CD8-positive, alpha-beta memory T cell (primary cell): ENCODE measurements around the gene RNF180. TPM values are rescaled to one million over a fixed set of nuclear protein-coding genes. Genes with fewer than 3 reads are reported as not detected.
"Not testable (repeated sequence)": the region's sequence is repeated elsewhere in the genome, so short reads cannot be mapped to it uniquely, and the experiment has no call there.

ENCODE experiments used
- CTCF ChIA-PET: fragments of 350-600 bp; sonication (Branson Sonifier 250); formaldehyde crosslinking; loops from one replicate; lab custom pipeline; 2021; ENCODE audit warnings: antibody characterized with exemption; lab: Charles Lee
- POLR2A ChIA-PET: fragments of 350-600 bp; sonication (Branson Sonifier 250); formaldehyde crosslinking; loops from one replicate; lab custom pipeline; 2021; ENCODE audit warnings: antibody characterized with exemption; lab: Charles Lee
- DNase-seq, 5 donors: peaks; one replicate each; pipeline versions ENCODE4 v3.0.0 to v3.0.0-alpha.2; 2020 to 2022; ENCODE audit warnings: mixed read lengths in 1 of 5
- H3K27ac ChIP-seq: one replicate; pipeline ENCODE4 v1.7.0; 2013; ENCODE audit warnings: low read depth, mild to moderate bottlenecking, low read length, moderate library complexity
- H3K27me3 ChIP-seq: 2 replicates; pipeline ENCODE4 v1.7.0; 2013; ENCODE audit warnings: low read length, mild to moderate bottlenecking; ENCODE audit not compliant: insufficient read depth, poor library complexity, severe bottlenecking
- H3K36me3 ChIP-seq: 2 replicates; pipeline ENCODE4 v1.7.0; 2013; ENCODE audit warnings: mild to moderate bottlenecking, low read length, moderate library complexity; ENCODE audit not compliant: insufficient read depth
- H3K4me1 ChIP-seq: 2 replicates; pipeline ENCODE4 v1.7.0; 2013; ENCODE audit warnings: mild to moderate bottlenecking, low read length, moderate library complexity; ENCODE audit not compliant: insufficient read depth
- H3K4me3 ChIP-seq: 2 replicates; pipeline ENCODE4 v1.7.0; 2013; ENCODE audit warnings: mild to moderate bottlenecking, low read length
- H3K9me3 ChIP-seq: 2 replicates; pipeline ENCODE4 v1.7.0; 2013; ENCODE audit warnings: mild to moderate bottlenecking, low read length
- H3K27ac Mint-ChIP-seq, 8 donors: one replicate each; pipeline ENCODE4 v1.8.0; 2020 to 2021; ENCODE audit warnings: mixed read lengths in 8 of 8, mild to moderate bottlenecking in 6 of 8, inconsistent platforms in 3 of 8, moderate library complexity in 3 of 8
- H3K27me3 Mint-ChIP-seq, 2 donors: one replicate each; pipeline ENCODE4 v1.8.0; 2020 to 2021; ENCODE audit warnings: mixed read lengths in 2 of 2, mild to moderate bottlenecking in 1 of 2, moderate library complexity in 1 of 2
- H3K36me3 Mint-ChIP-seq, 3 donors: one replicate each; pipeline ENCODE4 v1.8.0; 2020 to 2021; ENCODE audit warnings: mixed read lengths in 3 of 3, inconsistent platforms in 1 of 3, mild to moderate bottlenecking in 1 of 3
- H3K4me1 Mint-ChIP-seq, 3 donors: one replicate each; pipeline ENCODE4 v1.8.0; 2020 to 2021; ENCODE audit warnings: mixed read lengths in 3 of 3, inconsistent platforms in 1 of 3, mild to moderate bottlenecking in 1 of 3
- H3K4me3 Mint-ChIP-seq, 7 donors: one replicate each; pipeline ENCODE4 v1.8.0; 2020 to 2021; ENCODE audit warnings: mixed read lengths in 7 of 7, mild to moderate bottlenecking in 6 of 7, moderate library complexity in 4 of 7, inconsistent platforms in 2 of 7
- H3K9me3 Mint-ChIP-seq, 5 donors: one replicate each; pipeline ENCODE4 v1.8.0; 2020 to 2022; ENCODE audit warnings: mixed read lengths in 5 of 5, mild to moderate bottlenecking in 3 of 5, moderate library complexity in 2 of 5, inconsistent platforms in 1 of 5
- polyA plus RNA-seq: library from polyadenylated mRNA; unstranded; fragments of 300-500 nt; fragmentation: Illumina TruSeq; gene quantifications from one replicate; pipeline ENCODE4 v1.2.3, GENCODE V29; 2021
- total RNA-seq, 2 experiments: library from RNA; stranded (reverse); gene quantifications; one replicate each; pipeline ENCODE4 v1.2.3, GENCODE V29; 2021

RNF180 gene
- total and polyA plus RNA-seq, 3 experiments from 2014 or later: not detected

DNA sequence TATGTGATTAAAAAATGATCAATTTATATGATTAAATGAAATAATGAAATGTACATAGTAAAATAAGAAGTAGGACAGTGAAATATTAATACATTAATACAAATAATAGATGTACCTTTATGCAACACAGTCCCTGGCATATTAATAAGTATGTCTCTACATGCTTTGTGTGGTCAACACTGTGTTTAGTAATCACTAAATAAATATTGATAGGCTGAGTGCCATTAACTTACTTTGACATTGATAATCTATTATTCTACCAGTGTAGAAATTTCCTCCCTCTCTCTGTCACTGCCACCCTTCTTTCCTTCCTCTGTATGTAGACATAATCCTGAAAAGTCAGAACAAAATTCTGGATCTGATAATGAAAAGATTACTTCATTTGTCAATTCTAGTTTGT lies 43.7 kb downstream of the RNF180 start:
- no peaks in the 10 kb centered on the region for H3K27me3 Mint-ChIP-seq
- H3K36me3 Mint-ChIP-seq: no peaks in the 10 kb centered on the region
- Histone ChIP-seq H3K27ac (no peak overlapping the region), H3K4me3 (no peak overlapping the region), H3K27me3 (no peaks in the 10 kb centered on the region), H3K4me1 (no peaks in the 10 kb centered on the region), H3K9me3 (no peaks in the 10 kb centered on the region), H3K36me3 (no peaks in the 10 kb centered on the region)
- H3K9me3 Mint-ChIP-seq: no peaks in the 10 kb centered on the region
- no peak overlapping the region for H3K4me3 Mint-ChIP-seq
- POLR2A ChIA-PET: no interaction called here
- no peaks in the 10 kb centered on the region for H3K4me1 Mint-ChIP-seq
- no peak for DNase-seq
- CTCF ChIA-PET: no interaction called here
- no peak overlapping the region for H3K27ac Mint-ChIP-seq

DNA sequence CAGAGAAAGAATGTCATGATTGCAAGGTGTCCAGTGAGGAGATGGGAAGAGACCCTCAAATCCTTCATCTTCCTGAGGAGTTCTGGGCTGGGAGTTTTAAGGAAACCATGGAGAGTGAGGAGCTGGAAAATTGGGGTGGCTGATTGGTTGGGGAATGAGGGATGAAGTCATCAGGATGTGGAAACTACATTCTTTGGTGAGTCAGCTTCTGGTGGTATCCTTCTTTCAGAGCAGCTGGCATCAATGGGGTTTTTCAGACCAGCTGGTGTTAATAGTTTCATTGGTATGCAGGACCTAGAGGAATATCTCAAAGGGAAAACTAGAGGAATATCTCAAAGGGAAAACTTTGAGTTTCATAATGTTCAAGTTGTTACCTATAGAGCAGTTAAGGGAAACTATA lies 45.2 kb downstream of the RNF180 start:
- H3K4me3 Mint-ChIP-seq: no peak overlapping the region
- H3K4me1 ChIP-seq: no peaks in the 10 kb centered on the region
- no peaks in the 10 kb centered on the region for H3K27me3 ChIP-seq
- H3K4me1 Mint-ChIP-seq: no peaks in the 10 kb centered on the region
- H3K4me3 ChIP-seq: no peak overlapping the region
- CTCF ChIA-PET: no interaction called here
- H3K27ac ChIP-seq: no peak overlapping the region
- no peak for DNase-seq
- H3K27me3 Mint-ChIP-seq: no peaks in the 10 kb centered on the region
- no peak overlapping the region for H3K27ac Mint-ChIP-seq
- H3K36me3 ChIP-seq: no peaks in the 10 kb centered on the region
- POLR2A ChIA-PET: no interaction called here
- H3K9me3 ChIP-seq: no peaks in the 10 kb centered on the region
- no peaks in the 10 kb centered on the region for H3K36me3 Mint-ChIP-seq
- no peaks in the 10 kb centered on the region for H3K9me3 Mint-ChIP-seq

DNA sequence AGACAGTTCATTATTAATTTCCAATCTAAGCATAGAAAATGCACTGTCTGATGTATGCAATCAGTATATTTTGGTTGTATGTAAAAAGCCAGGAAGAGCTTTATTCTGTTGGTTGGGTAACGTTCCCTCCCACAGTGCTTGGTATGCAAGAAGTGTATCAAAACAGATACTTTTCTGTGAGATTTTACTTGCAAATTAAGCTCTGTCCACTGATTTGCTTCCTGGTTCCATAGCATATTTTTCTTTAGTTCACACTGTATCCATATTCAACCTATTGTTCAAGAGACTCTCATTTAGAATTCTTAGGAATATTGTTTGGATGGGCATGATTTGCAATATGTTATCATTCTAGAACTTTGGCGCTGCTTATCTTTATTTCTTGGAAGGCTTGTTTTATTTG lies 47.4 kb downstream of the RNF180 start:
- Mint-ChIP-seq H3K27ac (no peak overlapping the region), H3K36me3 (no peaks in the 10 kb centered on the region), H3K4me3 (no peak overlapping the region), H3K9me3 (no peaks in the 10 kb centered on the region), H3K4me1 (no peaks in the 10 kb centered on the region), H3K27me3 (no peaks in the 10 kb centered on the region)
- Histone ChIP-seq H3K27ac (no peak overlapping the region), H3K4me3 (no peak overlapping the region), H3K9me3 (no peaks in the 10 kb centered on the region), H3K36me3 (no peaks in the 10 kb centered on the region), H3K4me1 (no peaks in the 10 kb centered on the region), H3K27me3 (no peaks in the 10 kb centered on the region)
- POLR2A ChIA-PET: no interaction called here
- CTCF ChIA-PET: no interaction called here
- no peak for DNase-seq

GRCh38 chr5:64213531-64213930 lies 47.9 kb downstream of the RNF180 start:
- POLR2A ChIA-PET: no interaction called here
- H3K9me3 Mint-ChIP-seq: no peaks in the 10 kb centered on the region
- H3K27me3 ChIP-seq: no peaks in the 10 kb centered on the region

DNA sequence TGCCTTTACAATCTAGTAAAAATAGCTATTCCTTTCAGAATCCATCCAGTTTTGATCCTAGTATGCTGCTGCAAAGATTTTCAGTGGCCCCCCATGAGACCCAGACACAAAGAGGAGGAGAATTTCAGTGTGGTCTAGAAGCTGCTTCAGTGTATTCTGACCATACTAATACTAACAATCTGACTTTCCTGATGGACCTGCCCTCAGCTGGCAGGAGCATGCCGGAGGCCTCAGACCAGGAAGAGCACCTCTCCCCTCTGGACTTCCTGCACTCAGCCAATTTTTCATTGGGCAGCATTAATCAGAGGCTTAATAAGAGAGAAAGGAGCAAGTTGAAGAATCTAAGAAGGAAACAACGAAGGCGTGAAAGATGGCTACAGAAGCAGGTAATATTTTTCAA lies 48.5 kb downstream of the RNF180 start:
- Mint-ChIP-seq H3K27me3 (no peaks in the 10 kb centered on the region), H3K4me1 (no peaks in the 10 kb centered on the region), H3K4me3 (no peak overlapping the region), H3K9me3 (peaks cover 0 to 4% (median 0%) of the 10 kb centered on the region in 5 donors), H3K27ac (no peak overlapping the region), H3K36me3 (no peaks in the 10 kb centered on the region)
- H3K27me3 ChIP-seq: no peaks in the 10 kb centered on the region
- no peak overlapping the region for H3K4me3 ChIP-seq
- POLR2A ChIA-PET: no interaction called here
- CTCF ChIA-PET: no interaction called here
- no peak overlapping the region for H3K27ac ChIP-seq
- H3K4me1 ChIP-seq: no peaks in the 10 kb centered on the region
- H3K36me3 ChIP-seq: no peaks in the 10 kb centered on the region
- H3K9me3 ChIP-seq: no peaks in the 10 kb centered on the region
- no peak for DNase-seq

More at GRCh38 chr5:64213531-64213930, 47.9 kb downstream of the RNF180 start:
- H3K4me3 Mint-ChIP-seq: no peak overlapping the region
- Histone ChIP-seq H3K4me1 (no peaks in the 10 kb centered on the region), H3K4me3 (no peak overlapping the region), H3K9me3 (no peaks in the 10 kb centered on the region), H3K36me3 (no peaks in the 10 kb centered on the region), H3K27ac (no peak overlapping the region)
- no peaks in the 10 kb centered on the region for H3K4me1 Mint-ChIP-seq
- H3K36me3 Mint-ChIP-seq: no peaks in the 10 kb centered on the region
- CTCF ChIA-PET: no interaction called here
- H3K27ac Mint-ChIP-seq: no peak overlapping the region
- no peaks in the 10 kb centered on the region for H3K27me3 Mint-ChIP-seq
- no peak for DNase-seq

DNA sequence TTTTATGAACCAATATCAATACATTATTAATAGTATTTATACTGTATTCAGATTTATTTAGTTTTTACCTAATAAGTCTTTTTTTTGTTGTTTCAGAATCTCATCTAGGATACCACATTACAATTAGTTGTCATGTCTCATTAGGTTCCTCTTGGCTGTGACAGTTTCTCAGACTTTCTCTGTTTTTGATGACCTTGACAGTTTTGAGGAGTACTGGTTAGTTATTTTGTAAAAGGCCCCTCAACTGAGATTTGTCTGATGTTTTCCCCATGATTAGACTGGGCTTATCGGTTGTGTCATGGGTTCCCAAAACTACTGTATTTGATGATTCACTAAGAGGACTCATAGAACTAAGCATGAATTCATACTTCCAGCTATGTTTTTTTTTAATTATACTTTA lies 56.3 kb downstream of the RNF180 start:
- POLR2A ChIA-PET: no interaction called here
- Mint-ChIP-seq H3K27ac (no peak overlapping the region), H3K27me3 (no peaks in the 10 kb centered on the region), H3K36me3 (no peaks in the 10 kb centered on the region), H3K4me1 (no peaks in the 10 kb centered on the region), H3K9me3 (peaks cover 0 to 7% (median 0%) of the 10 kb centered on the region in 5 donors), H3K4me3 (no peak overlapping the region)
- CTCF ChIA-PET: no interaction called here
- DNase-seq: no peak
- H3K9me3 ChIP-seq: no peaks in the 10 kb centered on the region
- no peak overlapping the region for H3K4me3 ChIP-seq
- H3K4me1 ChIP-seq: no peaks in the 10 kb centered on the region
- H3K36me3 ChIP-seq: no peaks in the 10 kb centered on the region
- no peak overlapping the region for H3K27ac ChIP-seq
- H3K27me3 ChIP-seq: no peaks in the 10 kb centered on the region

DNA sequence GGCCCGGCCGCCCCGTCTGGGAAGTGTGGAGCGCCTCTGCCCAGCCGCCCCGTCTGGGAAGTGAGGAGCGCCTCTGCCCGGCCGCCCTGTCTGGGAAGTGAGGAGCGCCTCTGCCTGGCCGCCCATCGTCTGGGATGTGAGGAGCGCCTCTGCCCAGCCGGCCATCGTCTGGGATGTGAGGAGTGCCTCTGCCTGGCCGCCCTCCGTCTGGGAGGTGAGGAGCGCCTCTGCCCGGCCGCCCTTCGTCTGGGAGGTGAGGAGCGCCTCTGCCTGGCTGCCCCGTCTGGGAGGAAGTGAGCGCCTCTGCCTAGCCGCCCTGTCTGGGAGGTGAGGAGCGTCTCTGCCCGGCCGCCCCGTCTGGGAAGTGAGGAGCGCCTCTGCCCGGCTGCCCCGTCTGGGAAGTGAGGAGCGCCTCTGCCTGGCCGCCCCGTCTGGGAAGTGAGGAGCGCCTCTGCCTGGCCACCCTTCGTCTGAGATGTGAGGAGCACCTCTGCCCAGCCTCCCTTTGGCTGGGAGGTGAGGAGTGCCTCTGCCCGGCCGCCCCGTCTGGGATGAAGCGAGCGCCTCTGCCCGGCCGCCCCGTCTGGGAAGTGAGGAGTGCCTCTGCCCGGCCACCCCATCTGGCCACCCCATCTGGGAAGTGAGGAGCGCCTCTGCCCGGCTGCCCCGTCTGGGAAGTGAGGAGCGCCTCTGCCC lies 59.8 kb downstream of the RNF180 start:
- H3K36me3 ChIP-seq, H3K27ac Mint-ChIP-seq, H3K9me3 Mint-ChIP-seq, H3K27ac ChIP-seq, H3K27me3 ChIP-seq, DNase-seq, H3K4me3 ChIP-seq, H3K4me3 Mint-ChIP-seq, H3K4me1 ChIP-seq, H3K4me1 Mint-ChIP-seq, CTCF ChIA-PET, POLR2A ChIA-PET, H3K27me3 Mint-ChIP-seq, H3K36me3 Mint-ChIP-seq, H3K9me3 ChIP-seq: not testable (repeated sequence)

DNA sequence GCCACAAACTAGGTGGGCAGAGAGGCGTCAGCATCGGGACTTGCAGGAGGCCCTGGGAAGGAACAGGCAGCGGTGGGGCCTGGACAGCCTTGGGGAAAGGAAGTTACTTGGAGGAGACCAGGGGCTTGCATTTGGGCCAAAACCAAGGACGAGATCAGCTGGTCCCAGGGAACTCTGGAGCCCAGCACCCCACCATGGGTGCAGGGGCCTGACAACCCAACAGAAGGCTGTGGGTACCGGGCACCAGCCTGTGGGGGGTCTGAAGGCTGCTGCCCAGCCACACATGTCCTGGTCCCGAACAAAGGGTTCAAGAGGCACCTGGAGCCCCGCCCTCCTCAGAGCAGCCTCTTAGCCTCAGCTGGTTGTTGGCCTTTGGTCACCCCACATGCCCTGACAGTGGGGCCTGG lies 61.5 kb downstream of the RNF180 start:
- H3K27me3 ChIP-seq, H3K4me1 Mint-ChIP-seq, H3K27me3 Mint-ChIP-seq, CTCF ChIA-PET, H3K4me3 ChIP-seq, H3K27ac Mint-ChIP-seq, H3K4me1 ChIP-seq, H3K36me3 Mint-ChIP-seq, H3K9me3 ChIP-seq, H3K27ac ChIP-seq, POLR2A ChIA-PET, H3K9me3 Mint-ChIP-seq, H3K36me3 ChIP-seq, H3K4me3 Mint-ChIP-seq, DNase-seq: not testable (repeated sequence)
